Liver (tissue), 9 donors: ENCODE measurements around the gene ARR3. TPM values are rescaled to one million over a fixed set of nuclear protein-coding genes. Genes with fewer than 3 reads are reported as not detected.

Source experiments
- DNase-seq: peaks from one replicate; pipeline ENCODE4 v3.0.0-alpha.2; 2017; ENCODE audit warnings: low spot score
- H3K27ac ChIP-seq, 2 donors: one replicate each; pipeline ENCODE4 v1.7.0; 2013; ENCODE audit warnings: inconsistent platforms in 2 of 2, low read length in 2 of 2, control low read depth in 1 of 2, low read depth in 1 of 2, mild to moderate bottlenecking in 1 of 2
- H3K27me3 ChIP-seq, 4 donors: one replicate each; pipeline versions ENCODE4 v1.6.1 to v1.7.0; 2013; ENCODE audit warnings: low read length in 3 of 4, inconsistent platforms in 1 of 4, mild to moderate bottlenecking in 1 of 4, moderate library complexity in 1 of 4; ENCODE audit not compliant: control insufficient read depth in 4 of 4, insufficient read depth in 4 of 4
- H3K36me3 ChIP-seq, 4 donors: one replicate each; pipeline versions ENCODE4 v1.6.1 to v1.7.0; 2013; ENCODE audit warnings: low read length in 3 of 4, mild to moderate bottlenecking in 3 of 4, low read depth in 1 of 4, moderate library complexity in 1 of 4; ENCODE audit not compliant: control insufficient read depth in 4 of 4, insufficient read depth in 3 of 4
- H3K4me1 ChIP-seq, 4 donors: one replicate each; pipeline versions ENCODE4 v1.6.1 to v1.7.0; 2013; ENCODE audit warnings: low read length in 3 of 4, mild to moderate bottlenecking in 3 of 4, moderate library complexity in 1 of 4; ENCODE audit not compliant: control insufficient read depth in 4 of 4, insufficient read depth in 4 of 4
- H3K4me3 ChIP-seq, 3 donors: one replicate each; pipeline versions ENCODE4 v1.6.1 to v1.7.0; 2013; ENCODE audit warnings: low read length in 3 of 3, control low read depth in 1 of 3, low read depth in 1 of 3, mild to moderate bottlenecking in 1 of 3
- H3K9ac ChIP-seq, 2 donors: one replicate each; pipeline ENCODE4 v1.7.0; 2013; ENCODE audit warnings: low read length in 2 of 2, mild to moderate bottlenecking in 2 of 2, moderate library complexity in 2 of 2, control low read depth in 1 of 2, low read depth in 1 of 2
- H3K9me3 ChIP-seq, 4 donors: one replicate each; pipeline versions ENCODE4 v1.6.1 to v1.7.0; 2013; ENCODE audit warnings: low read length in 3 of 4; ENCODE audit not compliant: control insufficient read depth in 4 of 4
- ATF3 ChIP-seq: IDR thresholded peaks from 2 replicates; pipeline ENCODE4 v1.6.1; 2016; ENCODE audit warnings: antibody characterized with exemption
- CTCF ChIP-seq: fragments of 150-350 bp; IDR thresholded peaks from 2 replicates; pipeline ENCODE4 v1.5.1; 2017; ENCODE audit warnings: improper control_type of control experiment, low read depth, low read length; ENCODE audit not compliant: missing input control
- EGR1 ChIP-seq, 2 donors: IDR thresholded peaks; 2 replicates each; pipeline ENCODE4 v1.6.1; 2016 to 2018; ENCODE audit warnings: antibody characterized with exemption in 2 of 2, low read depth in 2 of 2
- FOXA1 ChIP-seq: IDR thresholded peaks from 2 replicates; pipeline ENCODE4 v1.6.1; 2016; ENCODE audit warnings: antibody characterized with exemption
- FOXA2 ChIP-seq: IDR thresholded peaks from 2 replicates; pipeline ENCODE4 v1.6.1; 2016; ENCODE audit warnings: antibody characterized with exemption
- GABPA ChIP-seq, 2 donors: IDR thresholded peaks in 1 of 2; conservative IDR thresholded peaks in 1 of 2; 2 replicates each; pipeline ENCODE4 v1.6.1; 2016; ENCODE audit warnings: antibody characterized with exemption in 2 of 2, mild to moderate bottlenecking in 1 of 2, moderate library complexity in 1 of 2
- HNF4A ChIP-seq, 2 donors: conservative IDR thresholded peaks; 2 replicates each; pipeline ENCODE4 v1.6.1; 2016; ENCODE audit warnings: antibody characterized with exemption in 2 of 2, mild to moderate bottlenecking in 2 of 2
- HNF4G ChIP-seq: IDR thresholded peaks from 2 replicates; pipeline ENCODE4 v1.6.1; 2016; ENCODE audit warnings: antibody characterized with exemption
- JUND ChIP-seq, 2 donors: IDR thresholded peaks; 2 replicates each; pipeline ENCODE4 v1.6.1; 2016; ENCODE audit warnings: antibody characterized with exemption in 2 of 2
- MAX ChIP-seq: IDR thresholded peaks from 2 replicates; pipeline ENCODE4 v1.6.1; 2016; ENCODE audit warnings: antibody characterized with exemption
- NR2F2 ChIP-seq: IDR thresholded peaks from 2 replicates; pipeline ENCODE4 v1.6.1; 2016; ENCODE audit warnings: antibody characterized with exemption
- RAD21 ChIP-seq, 2 donors: IDR thresholded peaks; 2 replicates each; pipeline ENCODE4 v1.6.1; 2016; ENCODE audit warnings: antibody characterized with exemption in 2 of 2, mild to moderate bottlenecking in 2 of 2
- RXRA ChIP-seq, 2 donors: IDR thresholded peaks; 2 replicates each; pipeline ENCODE4 v1.6.1; 2017 to 2018; ENCODE audit warnings: antibody characterized with exemption in 2 of 2, mild to moderate bottlenecking in 1 of 2
- SP1 ChIP-seq: IDR thresholded peaks from 2 replicates; pipeline ENCODE4 v1.6.1; 2018; ENCODE audit warnings: antibody characterized with exemption, mild to moderate bottlenecking
- TAF1 ChIP-seq: conservative IDR thresholded peaks from 2 replicates; pipeline ENCODE4 v1.6.1; 2016; ENCODE audit warnings: antibody characterized with exemption, mild to moderate bottlenecking
- YY1 ChIP-seq: IDR thresholded peaks from 2 replicates; pipeline ENCODE4 v1.6.1; 2016; ENCODE audit warnings: antibody characterized with exemption, mild to moderate bottlenecking
- WGBS: extraction: QIAGEN DNeasy Blood & Tissue Kit; methylation state at CpG from one replicate; pipeline ENCODE4 v1.1.7; 2013; 5-methylcytosine and 5-hydroxymethylcytosine counted together
- polyA plus RNA-seq, 2 donors: library from polyadenylated mRNA; stranded (reverse) in 1 of 2; unstranded in 1 of 2; fragments of 200-250 nt in 1 of 2; fragments of >200 nt in 1 of 2; fragmentation: Nextera tagmentation in 1 of 2; extraction: Ambion mirVana in 1 of 2; gene quantifications; one replicate each; pipeline versions ENCODE4 v1.2.1 to v1.2.3, GENCODE V29; 2013 to 2015
- total RNA-seq, 2 donors: library from RNA; depleted of rRNA; stranded (reverse); fragments of >200 nt; gene quantifications; one replicate each; pipeline ENCODE4 v1.2.3, GENCODE V29; 2014
- TF ChIP-seq, protein P1 (sequence below): IDR thresholded peaks from 2 replicates; pipeline ENCODE4 v1.6.1; 2016; ENCODE audit warnings: antibody characterized with exemption
- TF ChIP-seq, protein P2 (sequence below): IDR thresholded peaks from 2 replicates; pipeline ENCODE4 v1.6.1; 2016; ENCODE audit warnings: antibody characterized with exemption, mild to moderate bottlenecking
- donor health status: healthy.
- donor health status: healthy.
- donor health status: healthy.
- donor health status: healthy.
- donor health status: healthy.

ARR3 gene
- total and polyA plus RNA-seq, 4 donors, result not detected

DNA sequence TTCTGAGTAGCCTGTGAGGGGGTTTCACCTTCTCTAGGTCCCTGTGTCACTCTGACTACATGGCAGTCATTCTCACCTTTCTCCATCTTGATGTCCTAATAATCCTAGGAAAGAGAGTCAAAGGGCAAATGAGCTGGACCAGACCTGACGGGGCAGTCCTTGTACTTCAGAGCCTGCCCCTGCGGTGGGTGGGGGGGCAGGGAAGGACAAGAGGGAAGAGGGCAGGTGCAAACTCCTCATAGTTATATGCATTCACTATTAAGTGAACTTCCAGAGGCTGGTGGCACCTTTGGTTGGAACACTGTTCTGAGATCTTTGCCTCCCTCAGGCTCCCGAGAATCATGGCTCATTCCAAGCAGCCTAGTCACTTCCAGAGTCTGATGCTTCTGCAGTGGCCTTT is 33.8 kb upstream of the ARR3 start, which contains the start of gene AWAT1:
TSS of gene AWAT1 (plus strand) at position 301 of the 400 bp plus-strand sequence. CDS start at position 342, 41 bp downstream.
- Histone ChIP-seq H3K4me3 (no peak within 1 kb of the TSS), H3K27me3 (peaks cover 0 to 5% (median 0%) of the 10 kb centered on the region in 4 donors), H3K27ac (no peak within 1 kb of the TSS), H3K4me1 (no peaks in the 10 kb centered on the region), H3K9ac (no peak within 1 kb of the TSS), H3K36me3 (no peaks in the 10 kb centered on the region), H3K9me3 (no peaks in the 10 kb centered on the region)
- DNase-seq, result no peak
- 68% methylated on average over 3 of the region's 3 CpGs for WGBS
- TF ChIP-seq NR2F2 (no peak), JUND (IDR thresholded peaks at IDR 0.05) (no peak), RXRA (IDR thresholded peaks at IDR 0.05) (no peak), CTCF (no peak), SP1 (no peak), ATF3 (no peak), HNF4A (conservative IDR thresholded peaks at IDR 0.05) (no peak), EGR1 (IDR thresholded peaks at IDR 0.05; ENCODE audit: low read depth in 2 of 2) (no peak), FOXA2 (no peak), TAF1 (no peak), RAD21 (IDR thresholded peaks at IDR 0.05) (no peak), MAX (no peak), HNF4G (no peak), YY1 (no peak), FOXA1 (no peak), GABPA (IDR thresholded peaks at IDR 0.05 in 1 of 2, conservative IDR thresholded peaks at IDR 0.05 in 1 of 2) (no peak)
- TF ChIP-seq, protein P1, sequence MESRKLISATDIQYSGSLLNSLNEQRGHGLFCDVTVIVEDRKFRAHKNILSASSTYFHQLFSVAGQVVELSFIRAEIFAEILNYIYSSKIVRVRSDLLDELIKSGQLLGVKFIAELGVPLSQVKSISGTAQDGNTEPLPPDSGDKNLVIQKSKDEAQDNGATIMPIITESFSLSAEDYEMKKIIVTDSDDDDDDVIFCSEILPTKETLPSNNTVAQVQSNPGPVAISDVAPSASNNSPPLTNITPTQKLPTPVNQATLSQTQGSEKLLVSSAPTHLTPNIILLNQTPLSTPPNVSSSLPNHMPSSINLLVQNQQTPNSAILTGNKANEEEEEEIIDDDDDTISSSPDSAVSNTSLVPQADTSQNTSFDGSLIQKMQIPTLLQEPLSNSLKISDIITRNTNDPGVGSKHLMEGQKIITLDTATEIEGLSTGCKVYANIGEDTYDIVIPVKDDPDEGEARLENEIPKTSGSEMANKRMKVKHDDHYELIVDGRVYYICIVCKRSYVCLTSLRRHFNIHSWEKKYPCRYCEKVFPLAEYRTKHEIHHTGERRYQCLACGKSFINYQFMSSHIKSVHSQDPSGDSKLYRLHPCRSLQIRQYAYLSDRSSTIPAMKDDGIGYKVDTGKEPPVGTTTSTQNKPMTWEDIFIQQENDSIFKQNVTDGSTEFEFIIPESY, result no peak
- TF ChIP-seq, protein P2, sequence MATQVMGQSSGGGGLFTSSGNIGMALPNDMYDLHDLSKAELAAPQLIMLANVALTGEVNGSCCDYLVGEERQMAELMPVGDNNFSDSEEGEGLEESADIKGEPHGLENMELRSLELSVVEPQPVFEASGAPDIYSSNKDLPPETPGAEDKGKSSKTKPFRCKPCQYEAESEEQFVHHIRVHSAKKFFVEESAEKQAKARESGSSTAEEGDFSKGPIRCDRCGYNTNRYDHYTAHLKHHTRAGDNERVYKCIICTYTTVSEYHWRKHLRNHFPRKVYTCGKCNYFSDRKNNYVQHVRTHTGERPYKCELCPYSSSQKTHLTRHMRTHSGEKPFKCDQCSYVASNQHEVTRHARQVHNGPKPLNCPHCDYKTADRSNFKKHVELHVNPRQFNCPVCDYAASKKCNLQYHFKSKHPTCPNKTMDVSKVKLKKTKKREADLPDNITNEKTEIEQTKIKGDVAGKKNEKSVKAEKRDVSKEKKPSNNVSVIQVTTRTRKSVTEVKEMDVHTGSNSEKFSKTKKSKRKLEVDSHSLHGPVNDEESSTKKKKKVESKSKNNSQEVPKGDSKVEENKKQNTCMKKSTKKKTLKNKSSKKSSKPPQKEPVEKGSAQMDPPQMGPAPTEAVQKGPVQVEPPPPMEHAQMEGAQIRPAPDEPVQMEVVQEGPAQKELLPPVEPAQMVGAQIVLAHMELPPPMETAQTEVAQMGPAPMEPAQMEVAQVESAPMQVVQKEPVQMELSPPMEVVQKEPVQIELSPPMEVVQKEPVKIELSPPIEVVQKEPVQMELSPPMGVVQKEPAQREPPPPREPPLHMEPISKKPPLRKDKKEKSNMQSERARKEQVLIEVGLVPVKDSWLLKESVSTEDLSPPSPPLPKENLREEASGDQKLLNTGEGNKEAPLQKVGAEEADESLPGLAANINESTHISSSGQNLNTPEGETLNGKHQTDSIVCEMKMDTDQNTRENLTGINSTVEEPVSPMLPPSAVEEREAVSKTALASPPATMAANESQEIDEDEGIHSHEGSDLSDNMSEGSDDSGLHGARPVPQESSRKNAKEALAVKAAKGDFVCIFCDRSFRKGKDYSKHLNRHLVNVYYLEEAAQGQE, result no peak
